Lower leg skin (tissue), 4 donors: ENCODE measurements around the gene PRR23C. TPM values are rescaled to one million over a fixed set of nuclear protein-coding genes. Genes with fewer than 3 reads are reported as not detected.

Experiments used
- DNase-seq, 2 donors: peaks; one replicate each; pipeline ENCODE4 v3.0.0-alpha.2; 2019; ENCODE audit warnings: low spot score in 2 of 2
- H3K4me3 ChIP-seq: fragments of 200-600 bp; sonication (generic); 2 replicates; pipeline ENCODE4 v1.5.1; 2017; ENCODE audit warnings: mild to moderate bottlenecking, low read depth; ENCODE audit not compliant: poor library complexity, severe bottlenecking
- CTCF ChIP-seq, 3 donors: fragments of 450-650 bp; IDR thresholded peaks; one replicate each; pipeline ENCODE4 v1.5.1; 2016; ENCODE audit warnings: antibody characterized with exemption in 3 of 3, mild to moderate bottlenecking in 3 of 3, moderate library complexity in 2 of 3
- POLR2A ChIP-seq, 2 donors: fragments of 450-650 bp; IDR thresholded peaks; one replicate each; pipeline ENCODE4 v1.6.1; 2016 to 2017; ENCODE audit warnings: antibody characterized with exemption in 2 of 2, mild to moderate bottlenecking in 1 of 2, moderate library complexity in 1 of 2
- WGBS, 2 donors: methylation state at CpG; one replicate each; pipeline ENCODE4 v1.1.5; 2018; 5-methylcytosine and 5-hydroxymethylcytosine counted together
- intact Hi-C: fragments of 100-400 bp; cut with DNase I; formaldehyde crosslinking; loops from one replicate; pipeline ENCODE4 v1.15.0; 2023; ENCODE audit warnings: low total_unique reads
- total RNA-seq, 4 donors: library from RNA; depleted of rRNA; stranded (reverse); fragments of >200 nt; gene quantifications; one replicate each; pipeline ENCODE4 v1.1.0, GENCODE V29; 2016

PRR23C gene
- total RNA-seq, 4 donors from 2014 or later = not detected

DNA sequence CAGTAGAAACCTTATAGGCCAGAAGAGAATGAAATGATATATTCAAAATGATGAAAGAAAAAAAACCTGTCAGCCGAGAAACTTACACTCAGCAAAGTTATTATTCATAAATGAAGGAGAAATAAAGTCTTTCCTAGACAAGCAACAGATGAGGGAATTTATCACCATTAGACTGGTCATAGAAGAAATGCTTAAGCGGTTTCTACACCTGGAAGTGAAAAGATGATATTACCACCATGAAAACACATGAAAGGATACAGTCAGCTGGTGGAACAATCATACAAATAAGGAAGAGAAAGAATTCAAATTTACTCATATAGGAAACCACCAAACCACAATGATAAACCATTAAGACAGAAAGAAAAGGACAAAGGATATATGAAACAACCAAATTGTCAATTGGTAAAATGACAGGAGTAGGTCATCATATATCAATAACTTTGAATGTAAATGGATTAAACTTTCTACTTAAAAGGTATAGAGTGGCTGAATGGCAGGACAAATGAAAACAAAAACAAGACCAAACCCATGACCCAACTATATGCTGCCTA lies 29.9 kb upstream of the PRR23C start:
- DNase-seq = no peak
- no peak for TF ChIP-seq POLR2A (IDR thresholded peaks at IDR 0.05)
- TF ChIP-seq CTCF (IDR thresholded peaks at IDR 0.05) = no peak
- no peak overlapping the region for H3K4me3 ChIP-seq
- WGBS, 2 donors = 91 to 94% methylated on average over 2 of the region's 2 CpGs
- intact Hi-C loops = no loop called here

DNA sequence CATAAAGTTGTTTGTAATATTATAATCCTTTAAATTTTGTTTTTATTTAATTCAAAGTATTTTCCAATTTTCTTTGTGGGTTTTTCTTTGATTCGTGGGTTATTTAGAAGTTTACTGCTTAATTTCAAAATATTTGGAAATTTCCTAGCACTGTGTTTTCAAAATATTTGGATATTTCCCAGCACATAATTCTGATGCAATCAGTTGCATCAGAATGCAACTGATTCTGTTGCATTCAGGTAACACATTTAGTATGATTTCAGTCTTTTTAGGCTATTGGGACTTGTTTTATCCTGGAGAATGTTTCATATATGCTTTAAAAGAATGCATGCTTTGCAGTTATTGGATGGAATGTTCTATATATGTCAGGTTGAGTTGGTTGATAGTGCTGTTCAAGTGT lies 18.2 kb upstream of the PRR23C start:
- no peak for DNase-seq
- no peak overlapping the region for H3K4me3 ChIP-seq
- WGBS, 2 donors = 23 to 46% methylated on average over 1 of the region's 1 CpG
- TF ChIP-seq CTCF (IDR thresholded peaks at IDR 0.05) (no peak), POLR2A (IDR thresholded peaks at IDR 0.05) (no peak)
- intact Hi-C loops = no loop called here

- no peak for DNase-seq
- 74 to 76% methylated on average over 2 of the region's 2 CpGs for WGBS, 2 donors
- intact Hi-C loops = no loop called here
- no peak overlapping the region for H3K4me3 ChIP-seq
- TF ChIP-seq CTCF (IDR thresholded peaks at IDR 0.05) = no peak
- no peak for TF ChIP-seq POLR2A (IDR thresholded peaks at IDR 0.05)
Measured at GRCh38 chr3:139052802-139053600, 8.3 kb upstream of the PRR23C start.

DNA sequence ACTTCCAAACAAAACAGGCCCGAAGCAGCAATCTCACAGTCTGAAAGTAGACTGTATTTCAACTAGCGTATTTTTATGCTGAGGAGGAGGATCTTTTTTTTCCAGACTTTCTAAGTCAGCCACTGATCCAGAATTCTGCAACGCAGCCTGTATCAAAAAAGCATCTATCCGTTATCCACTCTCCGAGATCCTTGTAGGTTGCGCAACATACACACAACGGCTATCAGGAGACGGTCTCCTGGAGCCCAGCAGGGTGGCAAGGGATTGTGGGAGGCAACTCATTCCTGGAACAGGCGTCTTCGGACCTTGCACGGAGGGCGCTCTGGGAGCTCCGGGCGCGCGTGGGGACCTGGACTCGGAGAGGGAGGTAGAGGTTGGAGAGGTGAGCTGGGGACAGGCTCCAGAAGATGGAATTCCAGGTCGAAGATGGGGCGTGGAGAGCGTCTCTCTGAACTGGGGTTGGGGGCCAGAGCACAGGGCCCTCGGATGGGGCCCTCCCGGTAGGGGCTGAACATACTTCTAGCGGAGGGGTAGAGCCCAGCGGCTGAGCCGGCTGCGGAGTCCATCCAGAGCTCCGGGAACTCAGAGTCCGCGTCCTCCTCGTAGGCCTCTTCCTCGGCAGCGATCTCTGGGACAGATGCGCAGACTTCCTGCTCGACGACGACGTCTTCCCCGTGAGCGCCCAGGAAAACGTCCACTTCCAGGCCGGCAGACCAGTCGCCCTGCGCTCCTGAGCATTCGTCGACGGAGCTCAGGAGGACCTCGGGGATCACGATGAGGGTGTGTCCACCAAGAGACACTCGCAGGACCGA lies 932 bp downstream of the PRR23C start:
- no peak overlapping the region for H3K4me3 ChIP-seq
- no peak for TF ChIP-seq CTCF (IDR thresholded peaks at IDR 0.05)
- TF ChIP-seq POLR2A (IDR thresholded peaks at IDR 0.05) = no peak
- intact Hi-C loops = no loop called here
- DNase-seq = no peak
- 80 to 83% methylated on average over 47 to 50 of the region's 50 CpGs for WGBS, 2 donors

GRCh38 chr3:139037478-139037877 lies 7.2 kb downstream of the PRR23C start:
- H3K4me3 ChIP-seq = no peak overlapping the region
- 85 to 89% methylated on average over 6 of the region's 6 CpGs for WGBS, 2 donors
- no peak for TF ChIP-seq POLR2A (IDR thresholded peaks at IDR 0.05)
- no peak for TF ChIP-seq CTCF (IDR thresholded peaks at IDR 0.05)
- no peak for DNase-seq
- intact Hi-C loops = no loop called here
